GDM1 (cell line): ENCODE data around the gene ROBO1.
"Not testable (repeated sequence)": the region's sequence is repeated elsewhere in the genome, so short reads cannot be mapped to it uniquely, and the experiment has no call there.

Experiments used
- DNase-seq: peaks from one replicate; lab custom pipeline; 2025; lab: John Stamatoyannopoulos, UW

ROBO1 gene

GRCh38 chr3:79245284-79246138, 522.3 kb downstream of the ROBO1 start:
- DNase-seq: no peak

DNA sequence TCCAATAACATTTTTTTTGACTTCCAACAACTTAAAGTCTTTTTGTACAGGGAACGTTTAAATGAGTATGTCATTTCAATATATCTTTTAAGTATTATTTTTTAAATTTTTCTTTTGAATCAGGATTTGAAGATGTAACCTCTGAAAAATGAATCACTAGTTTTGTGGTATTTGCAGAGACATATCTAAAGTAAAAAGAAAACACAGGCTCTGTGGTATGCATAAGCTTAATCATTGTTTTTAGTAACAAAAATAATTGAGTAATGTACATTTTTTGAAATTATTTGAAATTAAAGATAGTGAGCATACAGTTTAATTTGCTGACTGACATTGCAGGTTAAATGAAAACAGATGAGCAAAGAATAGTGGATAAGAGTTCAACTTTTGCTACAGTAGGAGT, 531.3 kb downstream of the ROBO1 start:
- no peak for DNase-seq

DNA sequence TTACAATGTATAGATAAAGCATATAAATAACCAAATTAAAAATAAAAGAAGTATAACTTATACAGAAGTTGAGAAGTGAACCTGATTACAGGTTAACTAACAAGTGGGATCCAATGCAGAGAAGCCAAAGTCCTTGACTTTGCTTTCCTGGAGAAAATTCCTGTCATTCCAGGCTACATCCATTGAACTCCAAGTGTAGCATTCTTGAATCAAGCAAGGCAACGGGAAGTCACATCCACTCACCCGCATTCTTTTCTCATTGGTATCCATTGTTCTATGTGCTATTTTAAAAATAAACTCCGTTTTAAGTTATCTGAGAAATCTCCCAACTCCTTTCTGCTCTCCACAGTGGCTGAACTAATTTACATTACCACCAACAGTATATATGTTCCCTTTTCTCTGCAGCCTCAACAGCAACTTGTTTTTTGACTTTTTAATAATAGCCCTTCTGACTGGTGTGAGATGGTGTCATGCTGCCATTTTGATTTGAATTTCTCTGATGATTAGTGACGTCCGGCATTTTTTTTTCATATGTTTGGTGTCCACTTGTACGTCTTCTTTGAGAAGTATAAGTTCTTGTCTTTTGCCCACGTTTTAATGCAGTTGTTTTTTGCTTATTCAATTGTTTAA, 534.3 kb downstream of the ROBO1 start:
- DNase-seq: no peak

DNA sequence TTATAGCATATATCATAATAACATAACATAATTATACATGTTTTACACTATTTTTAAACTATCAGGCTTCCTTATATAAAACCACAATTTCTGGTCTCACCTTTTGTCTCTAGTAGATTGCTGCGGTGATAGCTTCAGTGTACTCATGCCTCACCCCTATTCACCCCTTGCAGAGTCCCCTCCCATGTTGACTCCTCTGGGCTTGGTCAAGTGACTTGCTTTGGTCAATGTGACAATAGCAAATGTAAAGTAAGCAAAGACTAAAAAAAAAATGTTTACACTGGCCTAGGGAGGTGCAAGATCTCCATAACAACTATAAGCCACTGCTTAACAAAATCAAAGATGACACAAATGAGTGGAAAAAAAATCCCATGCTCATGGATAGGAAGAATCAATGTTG, 537.5 kb downstream of the ROBO1 start:
- DNase-seq: no peak

DNA sequence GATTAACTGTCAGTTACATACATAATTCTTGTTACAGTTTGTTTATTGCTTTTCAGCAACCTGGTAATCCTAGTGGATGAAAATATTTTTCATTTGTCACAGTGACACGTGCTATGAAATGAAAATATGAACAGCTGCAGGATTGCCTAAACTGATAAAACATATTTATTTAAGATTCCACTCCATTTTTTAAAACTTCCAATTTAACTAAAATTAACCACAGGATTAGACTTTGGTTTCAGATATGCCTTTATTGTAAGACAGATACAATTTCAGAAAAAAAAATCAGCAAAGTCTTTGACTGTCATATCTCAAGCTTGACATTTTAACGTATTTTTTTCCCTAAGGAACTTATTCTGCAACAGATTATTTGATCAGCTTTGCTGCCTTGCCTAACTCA, 550.7 kb downstream of the ROBO1 start:
- DNase-seq: no peak

DNA sequence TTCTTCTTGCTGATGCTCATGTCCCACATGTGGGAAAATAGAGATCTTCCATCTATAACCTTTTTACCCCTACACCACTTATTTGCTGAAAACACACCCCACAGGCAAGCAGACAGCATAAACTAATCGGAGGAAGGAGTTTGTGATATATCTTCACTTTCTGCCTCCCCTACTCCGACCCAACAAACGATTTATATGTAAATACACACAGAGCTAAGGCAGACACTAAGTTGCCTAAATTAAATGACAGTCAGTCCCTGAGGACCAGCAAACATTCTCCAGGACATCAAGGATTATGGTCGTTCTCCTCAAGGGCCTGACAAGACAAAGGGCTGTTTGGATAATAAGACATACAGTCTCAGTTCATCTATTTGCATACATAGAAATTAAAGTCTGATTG, 552.5 kb downstream of the ROBO1 start:
- no peak for DNase-seq

DNA sequence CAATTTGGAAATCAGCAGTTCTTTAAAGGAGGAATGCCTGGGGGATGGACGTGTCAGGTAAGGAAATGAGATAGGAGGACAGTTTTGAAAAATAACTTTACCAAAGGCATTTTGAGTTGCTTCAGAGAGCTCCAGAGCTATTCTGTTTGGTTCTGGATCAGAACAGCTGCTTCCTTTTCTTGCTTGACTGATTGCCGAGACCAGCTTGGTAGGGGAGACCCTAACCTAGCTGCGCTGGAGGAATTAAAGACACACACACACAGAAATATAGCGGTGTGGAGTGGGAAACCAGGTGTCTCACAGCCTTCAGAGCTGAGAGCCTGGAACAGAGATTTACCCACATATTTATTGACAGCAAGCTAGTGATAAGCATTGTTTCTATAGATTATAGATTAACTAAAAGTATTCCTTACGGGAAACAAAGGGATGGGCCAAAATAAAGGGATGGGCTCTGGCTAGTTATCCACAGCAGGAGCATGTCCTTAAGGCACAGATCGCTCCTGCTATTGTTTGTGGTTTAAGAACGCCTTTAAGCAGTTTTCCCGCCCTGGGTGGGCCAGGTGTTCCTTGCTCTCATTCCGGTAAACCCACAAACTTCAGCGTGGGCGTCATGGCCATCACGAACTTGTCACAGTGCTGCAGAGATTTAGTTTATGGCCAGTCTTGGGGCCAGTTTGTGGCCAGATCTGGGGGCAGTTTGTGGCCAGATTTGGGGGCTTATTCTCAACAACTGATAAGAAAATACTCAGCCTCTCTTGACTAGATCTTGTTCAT, 556.0 kb downstream of the ROBO1 start:
- no peak for DNase-seq

DNA sequence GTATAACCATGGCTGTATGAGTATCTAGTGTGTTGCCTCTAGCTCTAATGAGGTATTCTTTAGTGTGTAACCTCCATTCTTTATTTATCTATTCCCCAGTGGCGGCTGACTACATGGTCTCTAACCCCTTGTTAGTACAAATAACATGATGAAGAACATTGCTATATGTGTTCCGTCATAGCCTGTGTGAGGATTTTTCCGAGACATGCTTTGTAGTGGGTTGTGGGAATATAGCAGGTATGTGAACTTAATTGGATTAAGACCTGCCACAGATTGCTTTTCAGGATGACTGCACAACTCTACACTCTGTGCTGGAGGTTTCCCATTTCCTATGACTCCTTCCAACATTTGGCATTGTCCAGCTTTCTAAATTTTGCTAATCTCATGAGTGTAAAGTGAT, 563.4 kb downstream of the ROBO1 start:
- no peak for DNase-seq

DNA sequence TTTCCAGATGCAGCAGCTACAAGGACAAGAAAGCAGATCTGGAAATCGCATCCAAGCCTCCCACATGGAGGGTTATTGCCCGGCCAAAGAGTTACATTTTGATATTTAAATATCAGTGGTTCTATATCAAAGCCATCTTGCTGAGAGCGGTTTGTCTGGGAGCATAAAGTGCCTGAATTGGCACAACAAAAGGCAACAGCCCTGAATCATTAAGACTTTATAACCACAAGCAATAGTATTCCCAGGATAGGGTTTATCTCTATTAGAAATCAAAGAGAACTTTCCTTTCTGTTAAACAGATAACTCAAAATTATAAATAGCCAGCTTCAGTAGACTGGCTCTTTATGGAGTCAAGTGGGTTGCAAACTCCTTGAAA, 564.7 kb downstream of the ROBO1 start:
- DNase-seq: no peak

DNA sequence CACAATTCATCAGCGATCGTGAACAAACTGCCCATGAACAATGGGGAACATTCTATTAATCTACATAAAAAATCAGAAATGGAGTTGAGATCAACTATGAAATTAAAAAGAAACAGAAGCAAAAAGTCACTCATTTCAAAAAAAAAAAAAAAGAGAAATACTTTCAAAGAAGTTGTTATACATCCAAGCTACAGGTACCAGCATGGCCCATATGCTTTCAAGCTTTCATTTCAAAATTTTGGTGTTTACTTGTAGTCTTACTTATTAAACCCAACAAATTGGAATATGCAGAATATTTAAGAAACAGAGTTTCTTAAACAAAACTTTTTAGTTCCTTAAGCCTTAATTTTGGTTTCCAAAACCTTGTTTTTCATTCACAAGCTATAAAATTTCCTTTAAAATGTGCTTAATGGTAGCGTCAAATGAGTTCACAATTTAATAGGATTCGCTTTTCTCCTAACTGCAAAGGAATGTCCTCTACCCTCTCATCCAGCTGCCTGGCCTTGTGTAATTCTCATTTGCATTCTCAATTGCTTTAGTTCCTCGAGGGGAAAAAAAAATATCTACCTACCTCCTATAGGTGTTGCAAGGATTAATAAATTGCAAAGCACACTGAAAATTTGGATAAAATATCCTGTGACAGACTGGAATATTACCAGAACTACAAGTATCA, 565.2 kb downstream of the ROBO1 start:
- DNase-seq: no peak

- no peak for DNase-seq
These were observed 567.3 kb downstream of the ROBO1 start for GRCh38 chr3:79200456-79200855.

- no peak for DNase-seq
These were observed 567.8 kb downstream of the ROBO1 start for GRCh38 chr3:79199966-79200365.

- no peak for DNase-seq
These were observed 580.4 kb downstream of the ROBO1 start for GRCh38 chr3:79187426-79187825.

DNA sequence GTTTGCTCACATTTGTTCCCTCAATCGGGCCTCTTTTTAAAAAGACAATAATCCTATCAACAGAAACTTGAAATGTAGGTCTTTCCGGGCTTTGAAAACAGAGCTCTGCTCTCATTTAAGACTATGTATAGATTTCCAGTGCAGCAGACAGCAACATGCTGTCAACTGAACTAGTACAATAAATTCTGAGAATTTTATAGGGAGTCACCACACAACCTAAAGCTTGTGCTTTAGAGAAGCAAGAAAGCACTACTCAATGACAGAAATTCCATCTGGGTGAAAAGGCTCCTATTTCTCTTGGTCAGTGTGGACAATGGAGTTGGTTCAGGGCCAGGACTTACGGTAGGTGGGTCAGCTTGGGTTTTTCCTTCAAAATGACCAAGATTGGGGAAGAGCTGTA, 583.5 kb downstream of the ROBO1 start:
- DNase-seq: no peak

GRCh38 chr3:79183496-79183895, 584.3 kb downstream of the ROBO1 start:
- DNase-seq: no peak

GRCh38 chr3:79178471-79179180, 589.2 kb downstream of the ROBO1 start:
- no peak for DNase-seq

GRCh38 chr3:79175870-79176269, 591.9 kb downstream of the ROBO1 start:
- no peak for DNase-seq

DNA sequence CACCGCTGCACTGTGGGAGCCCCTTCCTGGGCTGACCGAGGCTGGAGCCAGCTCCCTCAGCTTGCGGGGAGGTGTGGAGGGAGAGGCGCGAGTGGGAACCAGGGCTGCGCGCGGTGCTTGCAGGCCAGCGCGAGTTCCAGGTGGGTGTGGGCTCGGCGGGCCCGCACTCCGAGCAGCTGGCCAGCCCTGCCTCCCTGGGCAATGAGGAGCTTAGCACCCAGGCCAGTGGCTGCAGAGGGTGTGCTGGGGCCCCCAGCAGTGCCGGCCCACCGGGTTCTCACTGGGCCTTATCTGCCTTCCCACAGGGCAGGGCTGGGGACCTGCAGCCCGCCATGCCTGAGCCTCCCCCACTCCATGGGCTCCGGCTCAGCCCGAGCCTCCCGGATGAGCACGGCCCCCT, 594.5 kb downstream of the ROBO1 start:
- DNase-seq: not testable (repeated sequence)

- no peak for DNase-seq
These were observed 595.6 kb downstream of the ROBO1 start for GRCh38 chr3:79172241-79172640.

- no peak for DNase-seq
These were observed 597.8 kb downstream of the ROBO1 start for GRCh38 chr3:79170021-79170420.

DNA sequence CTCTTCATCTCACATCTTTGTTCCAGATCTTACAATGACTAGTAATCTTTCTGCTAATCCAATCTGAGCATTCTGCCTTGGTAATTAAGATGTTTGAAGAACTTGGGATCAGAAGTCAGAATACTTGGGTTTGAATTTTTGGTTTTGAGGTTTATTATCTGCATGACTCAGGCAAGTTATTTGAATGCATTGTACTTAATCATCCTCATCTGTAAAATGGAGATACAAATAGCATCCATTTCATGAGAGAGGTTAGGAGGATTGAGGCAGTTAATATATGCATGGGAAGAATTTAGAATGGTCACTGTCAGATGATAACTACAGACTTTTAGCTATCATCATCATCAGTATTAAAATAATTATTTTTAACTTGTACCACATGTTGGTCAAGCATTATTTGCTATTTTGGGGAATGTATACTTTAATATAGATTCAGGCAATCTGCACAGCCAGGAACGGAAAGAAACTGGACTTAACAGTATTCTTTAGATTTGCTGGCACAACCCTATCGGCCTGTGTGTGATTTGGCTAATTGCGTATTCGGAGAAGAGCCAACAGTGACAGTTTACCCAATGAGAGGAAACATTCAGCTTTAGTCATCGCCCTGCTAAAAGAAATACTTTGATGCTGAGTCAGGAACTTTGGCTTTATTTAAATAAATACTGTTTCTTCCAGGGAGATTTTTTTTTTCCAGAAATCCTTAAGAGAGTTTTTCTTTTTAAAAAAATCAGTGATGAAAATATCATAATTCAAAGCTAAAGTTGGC, 600.0 kb downstream of the ROBO1 start:
- no peak for DNase-seq
